Measurements from ENCODE around the gene KRT36.

The KRT36 gene

GRCh38 chr17:41534899-41535546, 45.3 kb upstream of the KRT36 start:
- H3K4me3 ChIP-seq (ENCODE audit: low read length in 2 of 2) = no peak overlapping the region
- no peaks in the 10 kb centered on the region for H3K9me3 ChIP-seq (replicated peaks in 1 of 2; ENCODE audit: control insufficient read depth in 2 of 2, insufficient read depth in 1 of 2, low read depth in 1 of 2, low read length in 2 of 2)
- peaks cover 0 to 12% of the 10 kb centered on the region in 2 donors for H3K4me1 ChIP-seq (ENCODE audit: control insufficient read depth in 2 of 2, insufficient read depth in 1 of 2, low read depth in 1 of 2, low read length in 2 of 2)
- H2BK12ac ChIP-seq (ENCODE audit: low read length) = no peak overlapping the region
- no peak overlapping the region for H2AFZ ChIP-seq (ENCODE audit: low read length)
- no peak overlapping the region for H3K27ac ChIP-seq (replicated peaks; ENCODE audit: low read length)
- H3K4ac ChIP-seq (ENCODE audit: low read length) = no peak overlapping the region
- no CpG with 5 or more reads among the region's 7 CpGs for WGBS, 2 donors (ENCODE audit: extremely low coverage in 2 of 2, insufficient read length in 2 of 2, insufficient replicate concordance in 1 of 2)
- no peak overlapping the region for H3K23ac ChIP-seq (ENCODE audit: low read depth, low read length, poor library complexity)
- H3K79me1 ChIP-seq (ENCODE audit: low read depth, low read length) = no peaks in the 10 kb centered on the region
- no peak overlapping the region for H3K4me2 ChIP-seq (ENCODE audit: insufficient read depth, low read length, poor library complexity, severe bottlenecking)
- H2AK5ac ChIP-seq (ENCODE audit: low read depth, low read length) = no peak overlapping the region
- H3K27me3 ChIP-seq (ENCODE audit: control insufficient read depth in 3 of 3, insufficient read depth in 3 of 3, low read depth in 1 of 3, low read length in 3 of 3) = peaks cover 0 to 21% (median 0%) of the 10 kb centered on the region in 3 experiments
- H3K18ac ChIP-seq (ENCODE audit: low read length) = no peak overlapping the region
- H4K8ac ChIP-seq (ENCODE audit: low read depth, low read length) = no peak overlapping the region
- H3K14ac ChIP-seq (ENCODE audit: low read length) = no peak overlapping the region
- no peak overlapping the region for H2BK15ac ChIP-seq (ENCODE audit: low read length)
- H3K36me3 ChIP-seq (replicated peaks in 1 of 2; ENCODE audit: control insufficient read depth in 2 of 2, insufficient read depth in 2 of 2, low read length in 2 of 2) = no peaks in the 10 kb centered on the region
- no peak overlapping the region for H2BK120ac ChIP-seq (ENCODE audit: low read depth, low read length)
- H4K91ac ChIP-seq (ENCODE audit: low read depth, low read length, poor library complexity) = no peak overlapping the region
- no peak overlapping the region for H3K9ac ChIP-seq (ENCODE audit: low read depth, low read length, poor library complexity)
- no peak for DNase-seq (ENCODE audit: low spot score)
- H2BK5ac ChIP-seq (ENCODE audit: low read length) = no peak overlapping the region

- no peak overlapping the region for H3K14ac ChIP-seq (ENCODE audit: low read length)
- H2BK120ac ChIP-seq (ENCODE audit: low read depth, low read length) = no peak overlapping the region
- no peak overlapping the region for H3K23ac ChIP-seq (ENCODE audit: low read depth, low read length, poor library complexity)
- H3K4me3 ChIP-seq (ENCODE audit: low read length in 2 of 2) = no peak overlapping the region
- H3K4ac ChIP-seq (ENCODE audit: low read length) = no peak overlapping the region
- no peak overlapping the region for H4K8ac ChIP-seq (ENCODE audit: low read depth, low read length)
- peaks cover 0 to 33% (median 0%) of the 10 kb centered on the region in 3 experiments for H3K27me3 ChIP-seq (ENCODE audit: control insufficient read depth in 3 of 3, insufficient read depth in 3 of 3, low read depth in 1 of 3, low read length in 3 of 3)
- no peak overlapping the region for H2BK12ac ChIP-seq (ENCODE audit: low read length)
- no peak overlapping the region for H2AK5ac ChIP-seq (ENCODE audit: low read depth, low read length)
- H3K4me2 ChIP-seq (ENCODE audit: insufficient read depth, low read length, poor library complexity, severe bottlenecking) = no peak overlapping the region
- no peak overlapping the region for H2BK5ac ChIP-seq (ENCODE audit: low read length)
- no peaks in the 10 kb centered on the region for H3K79me1 ChIP-seq (ENCODE audit: low read depth, low read length)
- no CpG with 5 or more reads among the region's 7 CpGs for WGBS, 2 donors (ENCODE audit: extremely low coverage in 2 of 2, insufficient read length in 2 of 2, insufficient replicate concordance in 1 of 2)
- peaks cover 0 to 18% of the 10 kb centered on the region in 2 donors for H3K4me1 ChIP-seq (ENCODE audit: control insufficient read depth in 2 of 2, insufficient read depth in 1 of 2, low read depth in 1 of 2, low read length in 2 of 2)
- no peak for DNase-seq (ENCODE audit: low spot score)
- H4K91ac ChIP-seq (ENCODE audit: low read depth, low read length, poor library complexity) = no peak overlapping the region
- no peak overlapping the region for H2BK15ac ChIP-seq (ENCODE audit: low read length)
- no peak overlapping the region for H3K27ac ChIP-seq (replicated peaks; ENCODE audit: low read length)
- H3K9ac ChIP-seq (ENCODE audit: low read depth, low read length, poor library complexity) = no peak overlapping the region
- H3K36me3 ChIP-seq (replicated peaks in 1 of 2; ENCODE audit: control insufficient read depth in 2 of 2, insufficient read depth in 2 of 2, low read length in 2 of 2) = no peaks in the 10 kb centered on the region
- no peak overlapping the region for H2AFZ ChIP-seq (ENCODE audit: low read length)
- H3K18ac ChIP-seq (ENCODE audit: low read length) = no peak overlapping the region
- H3K9me3 ChIP-seq (replicated peaks in 1 of 2; ENCODE audit: control insufficient read depth in 2 of 2, insufficient read depth in 1 of 2, low read depth in 1 of 2, low read length in 2 of 2) = no peaks in the 10 kb centered on the region
Measured at GRCh38 chr17:41533613-41534012, 43.9 kb upstream of the KRT36 start.

GRCh38 chr17:41532947-41533570, 43.3 kb upstream of the KRT36 start:
- H3K27me3 ChIP-seq (ENCODE audit: control insufficient read depth in 3 of 3, insufficient read depth in 3 of 3, low read depth in 1 of 3, low read length in 3 of 3) = peaks cover 0 to 39% (median 0%) of the 10 kb centered on the region in 3 experiments
- no peak overlapping the region for H3K27ac ChIP-seq (replicated peaks; ENCODE audit: low read length)
- H2BK120ac ChIP-seq (ENCODE audit: low read depth, low read length) = no peak overlapping the region
- no peak overlapping the region for H3K9ac ChIP-seq (ENCODE audit: low read depth, low read length, poor library complexity)
- no peak overlapping the region for H3K23ac ChIP-seq (ENCODE audit: low read depth, low read length, poor library complexity)
- H2BK5ac ChIP-seq (ENCODE audit: low read length) = no peak overlapping the region
- no peaks in the 10 kb centered on the region for H3K9me3 ChIP-seq (replicated peaks in 1 of 2; ENCODE audit: control insufficient read depth in 2 of 2, insufficient read depth in 1 of 2, low read depth in 1 of 2, low read length in 2 of 2)
- no peak for DNase-seq (ENCODE audit: low spot score)
- no peak overlapping the region for H3K4me3 ChIP-seq (ENCODE audit: low read length in 2 of 2)
- H3K79me1 ChIP-seq (ENCODE audit: low read depth, low read length) = no peaks in the 10 kb centered on the region
- H3K4me2 ChIP-seq (ENCODE audit: insufficient read depth, low read length, poor library complexity, severe bottlenecking) = no peak overlapping the region
- no peak overlapping the region for H2AK5ac ChIP-seq (ENCODE audit: low read depth, low read length)
- no peak overlapping the region for H3K4ac ChIP-seq (ENCODE audit: low read length)
- H2BK12ac ChIP-seq (ENCODE audit: low read length) = no peak overlapping the region
- no peak overlapping the region for H4K8ac ChIP-seq (ENCODE audit: low read depth, low read length)
- no peak overlapping the region for H3K14ac ChIP-seq (ENCODE audit: low read length)
- H2BK15ac ChIP-seq (ENCODE audit: low read length) = no peak overlapping the region
- H3K18ac ChIP-seq (ENCODE audit: low read length) = no peak overlapping the region
- no peak overlapping the region for H2AFZ ChIP-seq (ENCODE audit: low read length)
- H4K91ac ChIP-seq (ENCODE audit: low read depth, low read length, poor library complexity) = no peak overlapping the region
- no peaks in the 10 kb centered on the region for H3K36me3 ChIP-seq (replicated peaks in 1 of 2; ENCODE audit: control insufficient read depth in 2 of 2, insufficient read depth in 2 of 2, low read length in 2 of 2)
- WGBS, 2 donors (ENCODE audit: extremely low coverage in 2 of 2, insufficient read length in 2 of 2, insufficient replicate concordance in 1 of 2) = no CpG with 5 or more reads among the region's 9 CpGs
- peaks cover 0 to 18% of the 10 kb centered on the region in 2 donors for H3K4me1 ChIP-seq (ENCODE audit: control insufficient read depth in 2 of 2, insufficient read depth in 1 of 2, low read depth in 1 of 2, low read length in 2 of 2)

GRCh38 chr17:41531993-41532392, 42.3 kb upstream of the KRT36 start:
- Histone ChIP-seq H2BK5ac (ENCODE audit: low read length) (no peak overlapping the region), H3K36me3 (replicated peaks in 1 of 2; ENCODE audit: control insufficient read depth in 2 of 2, insufficient read depth in 2 of 2, low read length in 2 of 2) (no peaks in the 10 kb centered on the region), H3K4me3 (ENCODE audit: low read length in 2 of 2) (peak overlapping the region in 1 of 2 donors; percentile 18), H2BK15ac (ENCODE audit: low read length) (no peak overlapping the region), H3K4me1 (ENCODE audit: control insufficient read depth in 2 of 2, insufficient read depth in 1 of 2, low read depth in 1 of 2, low read length in 2 of 2) (peaks cover 0 to 18% of the 10 kb centered on the region in 2 donors), H3K4ac (ENCODE audit: low read length) (no peak overlapping the region), H3K18ac (ENCODE audit: low read length) (no peak overlapping the region), H4K91ac (ENCODE audit: low read depth, low read length, poor library complexity) (no peak overlapping the region), H2AK5ac (ENCODE audit: low read depth, low read length) (peak overlapping the region; percentile 6), H2AFZ (ENCODE audit: low read length) (no peak overlapping the region), H3K9me3 (replicated peaks in 1 of 2; ENCODE audit: control insufficient read depth in 2 of 2, insufficient read depth in 1 of 2, low read depth in 1 of 2, low read length in 2 of 2) (no peaks in the 10 kb centered on the region), H2BK120ac (ENCODE audit: low read depth, low read length) (no peak overlapping the region), H3K23ac (ENCODE audit: low read depth, low read length, poor library complexity) (no peak overlapping the region), H3K79me1 (ENCODE audit: low read depth, low read length) (peaks cover 3% of the 10 kb centered on the region), H3K4me2 (ENCODE audit: insufficient read depth, low read length, poor library complexity, severe bottlenecking) (no peak overlapping the region), H2BK12ac (ENCODE audit: low read length) (no peak overlapping the region), H3K27me3 (ENCODE audit: control insufficient read depth in 3 of 3, insufficient read depth in 3 of 3, low read depth in 1 of 3, low read length in 3 of 3) (peaks cover 0 to 50% (median 0%) of the 10 kb centered on the region in 3 experiments), H4K8ac (ENCODE audit: low read depth, low read length) (no peak overlapping the region), H3K9ac (ENCODE audit: low read depth, low read length, poor library complexity) (no peak overlapping the region), H3K27ac (replicated peaks; ENCODE audit: low read length) (no peak overlapping the region), H3K14ac (ENCODE audit: low read length) (no peak overlapping the region)
- WGBS, 2 donors (ENCODE audit: extremely low coverage in 2 of 2, insufficient read length in 2 of 2, insufficient replicate concordance in 1 of 2) = no CpG with 5 or more reads among the region's 1 CpG
- no peak for DNase-seq (ENCODE audit: low spot score)

Data from neuronal stem cell (in vitro differentiated cells).